K562 (cell line): ENCODE data around the gene BIRC6. TPM values are rescaled to one million over a fixed set of nuclear protein-coding genes. Genes with fewer than 3 reads are reported as not detected.

Source experiments
- ATF1 ChIP-seq, 2 experiments: fragments of 450-650 bp in 1 of 2; IDR thresholded peaks; 2 replicates each; pipeline ENCODE4 v1.6.1; 2016; ENCODE audit warnings: missing compliant biosample characterization in 1 of 2, missing genetic modification characterization in 1 of 2
- BRD9 ChIP-seq: fragments of 450-650 bp; IDR thresholded peaks from 2 replicates; pipeline ENCODE4 v1.6.1; 2018; ENCODE audit warnings: low read depth; ENCODE audit not compliant: partially characterized antibody
- CBX1 ChIP-seq: sonication (generic); IDR thresholded peaks from 2 replicates; pipeline ENCODE4 v1.6.1; 2016; ENCODE audit warnings: antibody characterized with exemption, low read depth, mild to moderate bottlenecking
- E2F5 ChIP-seq: sonication (generic); formaldehyde crosslinking; IDR thresholded peaks from 2 replicates; pipeline ENCODE4 v1.8.0; 2022; ENCODE audit warnings: mild to moderate bottlenecking, missing genetic modification reagents
- EP400 ChIP-seq: fragments of 450-650 bp; IDR thresholded peaks from 2 replicates; pipeline ENCODE4 v1.6.1; 2017; ENCODE audit warnings: antibody characterized with exemption, mild to moderate bottlenecking, moderate library complexity
- FOXP1 ChIP-seq: sonication (generic); formaldehyde crosslinking; IDR thresholded peaks from 2 replicates; pipeline ENCODE4 v1.8.0; 2022; ENCODE audit warnings: mild to moderate bottlenecking, missing genetic modification reagents
- FUS ChIP-seq: fragments of 200-400 bp; formaldehyde crosslinking; optimal IDR thresholded peaks from 2 replicates; pipeline ENCODE3; 2017; ENCODE audit warnings: low read depth, low read length
- HINFP ChIP-seq: fragments of 450-650 bp; conservative IDR thresholded peaks from 2 replicates; pipeline ENCODE4 v1.6.1; 2016; ENCODE audit warnings: missing genetic modification characterization, low read depth, mild to moderate bottlenecking, control low read depth, missing compliant biosample characterization
- HMG20A ChIP-seq: fragments of 450-650 bp; formaldehyde crosslinking; conservative IDR thresholded peaks from 2 replicates; pipeline ENCODE4 v1.4.0; 2020; ENCODE audit warnings: mild to moderate bottlenecking, mixed read lengths
- JUND ChIP-seq, 2 experiments: IDR thresholded peaks; 2 replicates in 1 of 2; 3 replicates in 1 of 2; pipeline ENCODE4 v1.6.1; 2011; ENCODE audit warnings: borderline replicate concordance in 2 of 2, low read depth in 2 of 2, low read length in 2 of 2, improper control_type of control experiment in 1 of 2, missing biosample characterization in 1 of 2, missing genetic modification characterization in 1 of 2, missing genetic modification reagents in 1 of 2
- NR3C1 ChIP-seq: sonication (generic); formaldehyde crosslinking; IDR thresholded peaks from 2 replicates; pipeline ENCODE4 v1.8.1; 2022; ENCODE audit warnings: missing genetic modification reagents
- OTX1 ChIP-seq: fragments of 450-650 bp; formaldehyde crosslinking; IDR thresholded peaks from 2 replicates; pipeline ENCODE4 v1.4.0; 2022; ENCODE audit warnings: mild to moderate bottlenecking
- POLR3G ChIP-seq: IDR thresholded peaks from 2 replicates; pipeline ENCODE4 v1.6.1; 2011; ENCODE audit not compliant: insufficient read length, insufficient replicate concordance; ENCODE audit errors: extremely low read depth
- RBM25 ChIP-seq: fragments of 200-400 bp; formaldehyde crosslinking; IDR thresholded peaks from 2 replicates; pipeline ENCODE4 v1.6.1; 2018; ENCODE audit warnings: low read length, low read depth, moderate library complexity; ENCODE audit not compliant: severe bottlenecking
- SAFB ChIP-seq: fragments of 200-400 bp; formaldehyde crosslinking; IDR thresholded peaks from 2 replicates; pipeline ENCODE4 v1.6.1; 2017; ENCODE audit warnings: low read depth, low read length, borderline replicate concordance
- SAFB2 ChIP-seq: fragments of 200-400 bp; formaldehyde crosslinking; IDR thresholded peaks from 2 replicates; pipeline ENCODE4 v1.6.1; 2018; ENCODE audit warnings: borderline replicate concordance, low read length, low read depth, moderate library complexity; ENCODE audit not compliant: severe bottlenecking
- SIN3B ChIP-seq: fragments of 450-650 bp; IDR thresholded peaks from 2 replicates; pipeline ENCODE4 v1.6.1; 2017; ENCODE audit warnings: low read depth, mild to moderate bottlenecking, moderate library complexity
- SMARCA4 ChIP-seq: fragments of 450-650 bp; IDR thresholded peaks from 2 replicates; pipeline ENCODE4 v1.6.1; 2016
- STAT5B ChIP-seq: fragments of 250-450 bp; sonication (Bioruptor Pico); IDR thresholded peaks from 2 replicates; pipeline ENCODE4 v1.8.0; 2021; ENCODE audit warnings: mild to moderate bottlenecking, inconsistent platforms
- SUPT5H ChIP-seq: fragments of 450-650 bp; IDR thresholded peaks from 2 replicates; pipeline ENCODE4 v1.6.1; 2016
- TEAD1 ChIP-seq, 2 experiments: fragments of 450-650 bp in 1 of 2; sonication (generic) in 1 of 2; formaldehyde crosslinking; IDR thresholded peaks; 2 replicates each; pipeline versions ENCODE4 v1.4.0 to v1.8.0; 2020 to 2022; ENCODE audit warnings: mild to moderate bottlenecking in 2 of 2, missing genetic modification reagents in 1 of 2
- ZBTB7A ChIP-seq: IDR thresholded peaks from 2 replicates; pipeline ENCODE4 v1.6.1; 2011; ENCODE audit warnings: low read depth, mild to moderate bottlenecking, low read length, moderate library complexity, borderline replicate concordance; ENCODE audit not compliant: control insufficient read depth
- ZNF197 ChIP-seq: fragments of 200-800 bp; sonication (Bioruptor generic); IDR thresholded peaks from 2 replicates; pipeline ENCODE4 v1.6.1; 2016; ENCODE audit warnings: low read depth, missing genetic modification characterization, missing compliant biosample characterization
- ZNF253 ChIP-seq: fragments of 250-450 bp; sonication (Bioruptor Pico); conservative IDR thresholded peaks from 2 replicates; pipeline ENCODE4 v1.6.1; 2021; ENCODE audit warnings: mild to moderate bottlenecking
- ZNF436 ChIP-seq: fragments of 250-450, 450-650 bp; sonication (Bioruptor Pico); formaldehyde crosslinking; IDR thresholded peaks from 2 replicates; pipeline ENCODE4 v1.7.0; 2020; ENCODE audit warnings: mild to moderate bottlenecking
- ZNF655 ChIP-seq: fragments of 250-450 bp; sonication (Bioruptor Pico); IDR thresholded peaks from 2 replicates; pipeline ENCODE4 v1.5.0; 2021
- polyA plus RNA-seq, 8 experiments: library from polyadenylated mRNA; depleted of rRNA in 4 of 8; stranded (reverse) in 5 of 8; unstranded in 3 of 8; fragments of >200 nt; fragmentation: Nextera tagmentation in 2 of 8; fragmentation: Illumina TruSeq in 1 of 8; extraction: Ambion mirVana in 2 of 8; extraction: Trizol in 1 of 8; gene quantifications; 2 replicates each; pipeline versions ENCODE4 v1.2.1 to v1.2.3, GENCODE V29; 2011 to 2014; ENCODE audit warnings: inconsistent platforms in 1 of 8, missing spikeins in 1 of 8
- total RNA-seq, 7 experiments: library from RNA; depleted of rRNA in 6 of 7; stranded (reverse); fragments of >200 nt in 6 of 7; fragmentation: Illumina TruSeq in 2 of 7; extraction: Trizol in 2 of 7; gene quantifications; 2 replicates each; pipeline versions ENCODE4 v1.2.1 to v1.2.3, GENCODE V29; 2011 to 2021; ENCODE audit warnings: low replicate concordance in 1 of 7

The BIRC6 gene
- total and polyA plus RNA-seq, 9 of the 15 experiments (the other 6 are each of a cell fraction or from before 2014, with no cell fraction given), result 18.8 to 110 (median 49.8) TPM

GRCh38 chr2:32357318-32358110 lies 691 bp downstream of the BIRC6 start (continued):
- no peak for TF ChIP-seq HINFP
- no peak for TF ChIP-seq RBM25
- peak; percentile 47 for TF ChIP-seq BRD9
- no peak for TF ChIP-seq ATF1 (CRISPR knock-in tag; IDR thresholded peaks at IDR 0.05)
- TF ChIP-seq ATF1 (tag; IDR thresholded peaks at IDR 0.05), result no peak
- TF ChIP-seq ZNF436 (CRISPR knock-in tag), result no peak
- TF ChIP-seq JUND (IDR thresholded peaks at IDR 0.05; ENCODE audit: borderline replicate concordance, low read depth, low read length), result no peak
- TF ChIP-seq JUND (tag; IDR thresholded peaks at IDR 0.05; ENCODE audit: borderline replicate concordance, low read depth, low read length), result no peak
- TF ChIP-seq ZBTB7A, result peak; percentile 37; the same call in 1 of the 2 replicates
- TF ChIP-seq SAFB2, result no peak
- no peak for TF ChIP-seq ZNF197 (CRISPR knock-in tag)
- TF ChIP-seq FOXP1 (CRISPR knock-in tag), result no peak; the same call in none of the 2 replicates
- TF ChIP-seq HMG20A (CRISPR knock-in tag), result no peak
- no peak for TF ChIP-seq ZNF253 (CRISPR knock-in tag)
- TF ChIP-seq E2F5, result no peak; the same call in 1 of the 2 replicates
- TF ChIP-seq ZNF655 (CRISPR knock-in tag), result no peak
- 0 out of 2 replicates have a peak, but pooled peaks have one; percentile 50 for TF ChIP-seq CBX1
- peak; percentile 21; the same call in 1 of the 2 replicates for TF ChIP-seq SUPT5H
- TF ChIP-seq OTX1 (CRISPR knock-in tag), result no peak
- TF ChIP-seq SMARCA4, result no peak
- no peak for TF ChIP-seq STAT5B (CRISPR knock-in tag)
- no peak for TF ChIP-seq EP400
- TF ChIP-seq SIN3B, result no peak
- no peak for TF ChIP-seq POLR3G
- TF ChIP-seq SAFB, result 0 out of 2 replicates have a peak, but pooled peaks have one; percentile 4
- no peak for TF ChIP-seq NR3C1 (CRISPR knock-in tag)
- TF ChIP-seq FUS, result no peak
- peak in 1 of 2 experiments; percentile 42; a peak in 1 of 4 replicates for TF ChIP-seq TEAD1 (CRISPR knock-in tag; IDR thresholded peaks at IDR 0.05)
